NB4 (cell line): Measurements from ENCODE around the gene SETDB2.
A peak's percentile ranks its signal among the peaks of the same experiment; 100 is the strongest.

Experiments used
- DNase-seq: peaks from one replicate; pipeline ENCODE4 v3.0.0; 2010; ENCODE audit warnings: low read depth
- H3K4me3 ChIP-seq: one replicate; pipeline ENCODE4 v1.5.1; 2011; ENCODE audit warnings: mild to moderate bottlenecking, low read depth, low read length, moderate library complexity
- MYC ChIP-seq: IDR thresholded peaks from 2 replicates; pipeline ENCODE4 v1.6.1; 2011; ENCODE audit warnings: low read depth, low read length
- POLR2A ChIP-seq: IDR thresholded peaks from 2 replicates; pipeline ENCODE4 v1.6.1; 2011; ENCODE audit warnings: mild to moderate bottlenecking; ENCODE audit not compliant: insufficient read length; ENCODE audit errors: extremely low read depth
- TF ChIP-seq, protein P1 (sequence below): IDR thresholded peaks from one replicate; pipeline ENCODE4 v1.5.1; 2012; ENCODE audit warnings: low read depth, low read length
- TF ChIP-seq, protein P2 (sequence below): IDR thresholded peaks from 2 replicates; pipeline ENCODE4 v1.6.1; 2011; ENCODE audit warnings: low read depth, low read length

The SETDB2 gene

DNA sequence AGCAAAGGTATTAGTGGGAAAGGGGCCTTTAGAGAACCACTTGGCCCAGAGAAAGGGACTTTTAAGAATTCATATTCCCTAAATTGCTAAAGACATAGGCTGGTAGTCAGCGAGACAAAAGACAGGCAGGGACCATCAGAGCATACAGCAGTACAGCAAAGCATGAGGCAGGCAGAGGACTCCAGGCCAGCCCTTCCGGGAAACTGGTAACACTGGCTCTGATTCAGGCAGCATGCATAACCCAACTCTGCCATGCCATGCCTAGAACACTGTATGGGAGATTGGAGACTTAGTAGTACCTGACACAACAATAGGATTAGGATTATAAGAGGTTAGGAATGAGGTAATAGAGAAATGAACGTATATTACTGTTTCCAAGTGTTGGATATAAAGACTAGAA lies 35.1 kb upstream of the SETDB2 start:
- TF ChIP-seq MYC (no peak), POLR2A (no peak)
- TF ChIP-seq, protein P1, sequence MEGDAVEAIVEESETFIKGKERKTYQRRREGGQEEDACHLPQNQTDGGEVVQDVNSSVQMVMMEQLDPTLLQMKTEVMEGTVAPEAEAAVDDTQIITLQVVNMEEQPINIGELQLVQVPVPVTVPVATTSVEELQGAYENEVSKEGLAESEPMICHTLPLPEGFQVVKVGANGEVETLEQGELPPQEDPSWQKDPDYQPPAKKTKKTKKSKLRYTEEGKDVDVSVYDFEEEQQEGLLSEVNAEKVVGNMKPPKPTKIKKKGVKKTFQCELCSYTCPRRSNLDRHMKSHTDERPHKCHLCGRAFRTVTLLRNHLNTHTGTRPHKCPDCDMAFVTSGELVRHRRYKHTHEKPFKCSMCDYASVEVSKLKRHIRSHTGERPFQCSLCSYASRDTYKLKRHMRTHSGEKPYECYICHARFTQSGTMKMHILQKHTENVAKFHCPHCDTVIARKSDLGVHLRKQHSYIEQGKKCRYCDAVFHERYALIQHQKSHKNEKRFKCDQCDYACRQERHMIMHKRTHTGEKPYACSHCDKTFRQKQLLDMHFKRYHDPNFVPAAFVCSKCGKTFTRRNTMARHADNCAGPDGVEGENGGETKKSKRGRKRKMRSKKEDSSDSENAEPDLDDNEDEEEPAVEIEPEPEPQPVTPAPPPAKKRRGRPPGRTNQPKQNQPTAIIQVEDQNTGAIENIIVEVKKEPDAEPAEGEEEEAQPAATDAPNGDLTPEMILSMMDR = no peak
- TF ChIP-seq, protein P2, sequence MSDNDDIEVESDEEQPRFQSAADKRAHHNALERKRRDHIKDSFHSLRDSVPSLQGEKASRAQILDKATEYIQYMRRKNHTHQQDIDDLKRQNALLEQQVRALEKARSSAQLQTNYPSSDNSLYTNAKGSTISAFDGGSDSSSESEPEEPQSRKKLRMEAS = no peak
- no peak overlapping the region for H3K4me3 ChIP-seq
- no peak for DNase-seq

DNA sequence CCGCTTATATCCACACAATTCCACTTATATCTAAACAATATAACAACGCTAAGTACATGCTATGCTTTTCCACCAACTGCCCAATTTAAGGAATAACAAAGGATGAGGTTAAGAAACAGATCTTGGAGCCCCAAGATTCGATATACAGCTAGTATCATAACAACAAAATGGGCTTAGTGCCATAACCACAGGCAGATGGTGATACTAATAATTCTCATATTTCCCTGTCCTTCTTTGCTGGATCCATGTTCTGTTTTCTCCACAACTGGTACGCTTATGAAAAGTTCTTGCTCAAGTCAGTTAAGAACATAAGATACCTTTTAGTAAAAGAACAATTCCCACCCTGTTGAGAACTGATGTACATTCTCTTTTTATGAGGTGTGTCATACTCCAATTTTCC lies 34.1 kb upstream of the SETDB2 start:
- TF ChIP-seq, protein P2 = no peak
- TF ChIP-seq POLR2A (no peak), MYC (no peak)
- TF ChIP-seq, protein P1 = no peak

DNA sequence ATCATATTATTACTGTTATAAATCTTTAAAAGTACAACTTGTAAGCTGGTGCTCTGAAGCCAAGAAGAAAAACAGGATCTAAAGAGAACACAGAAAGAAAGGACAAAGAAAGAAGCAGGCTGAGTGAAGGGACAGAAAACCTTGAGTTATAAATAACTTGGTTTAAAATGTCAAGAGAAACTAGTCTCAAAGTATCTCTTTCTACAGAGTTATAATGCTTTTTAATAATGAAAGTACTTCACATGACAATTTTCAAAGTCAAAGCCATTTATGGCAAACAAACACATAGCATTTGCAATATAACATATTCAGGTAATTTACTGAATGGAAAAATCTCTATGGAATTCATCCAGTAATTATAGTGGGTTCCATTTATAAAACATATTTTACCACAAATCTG lies 33.6 kb upstream of the SETDB2 start:
- H3K4me3 ChIP-seq = no peak overlapping the region
- DNase-seq = no peak
- no peak for TF ChIP-seq POLR2A

More for the DNA sequence above, 34.1 kb upstream of the SETDB2 start:
- no peak for DNase-seq
- H3K4me3 ChIP-seq = no peak overlapping the region

DNA sequence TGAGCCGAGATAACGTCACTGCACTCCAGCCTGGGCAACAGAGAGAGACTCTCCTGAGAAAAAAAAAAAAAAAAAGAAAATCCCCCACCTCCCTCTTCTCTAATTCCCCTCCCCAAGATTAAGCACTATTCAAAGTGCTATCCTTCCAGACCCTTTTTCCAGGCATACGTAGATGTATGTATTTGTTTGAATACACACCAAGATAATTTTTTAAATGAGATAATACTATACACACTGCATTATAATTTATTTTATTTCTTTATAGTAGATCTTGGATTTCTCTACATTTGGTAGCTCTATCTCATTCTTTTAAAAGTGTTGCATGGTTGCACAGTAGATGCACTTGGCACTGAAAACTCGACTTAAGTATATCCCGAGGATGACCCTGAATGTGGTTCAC lies 32.7 kb upstream of the SETDB2 start:
- TF ChIP-seq, protein P1 = no peak
- TF ChIP-seq, protein P2 = no peak
- no peak overlapping the region for H3K4me3 ChIP-seq
- DNase-seq = no peak

DNA sequence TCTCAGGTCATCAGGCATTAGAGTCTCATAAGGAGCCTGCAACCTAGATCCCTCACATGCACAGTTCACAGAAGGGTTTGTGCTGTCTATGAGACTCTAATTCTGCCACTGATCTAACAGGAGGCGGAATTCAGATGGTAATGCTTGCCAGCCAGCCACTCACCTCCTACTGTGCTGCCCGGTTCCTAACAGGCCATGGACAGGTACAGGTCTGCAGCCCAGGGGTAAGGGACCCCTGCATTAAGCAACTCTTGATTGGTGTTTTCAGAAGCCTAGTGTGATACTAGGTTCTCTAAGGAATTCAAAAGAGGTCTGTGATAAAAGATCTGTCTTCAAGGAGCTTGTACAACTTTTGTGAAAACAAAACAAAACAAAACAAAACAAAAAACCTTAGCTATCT lies 31.3 kb upstream of the SETDB2 start:
- TF ChIP-seq, protein P1 = no peak
- TF ChIP-seq POLR2A (no peak), MYC (no peak)
- TF ChIP-seq, protein P2 = no peak

DNA sequence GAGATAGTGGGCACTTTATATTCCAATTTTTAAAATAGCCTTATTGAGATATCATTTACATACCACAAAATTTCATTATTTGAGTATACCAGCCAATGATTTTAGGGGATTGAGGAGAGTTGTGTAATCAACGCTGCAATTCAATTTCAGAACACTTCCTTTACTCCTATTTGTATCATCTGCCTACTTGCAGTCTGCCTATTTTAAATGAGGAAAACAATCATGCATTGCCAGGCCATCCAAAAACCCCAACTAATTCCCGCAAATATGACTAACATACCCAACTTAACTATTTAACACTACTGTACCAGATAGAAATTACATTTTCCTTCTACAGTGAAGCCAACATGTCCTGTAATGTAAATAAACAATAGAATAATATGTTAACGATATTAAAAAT lies 26.9 kb upstream of the SETDB2 start:
- DNase-seq = peak; percentile 30
- TF ChIP-seq POLR2A (no peak), MYC (no peak)
- TF ChIP-seq, protein P2 = no peak
- TF ChIP-seq, protein P1 = no peak
- no peak overlapping the region for H3K4me3 ChIP-seq

More for the DNA sequence above, 31.3 kb upstream of the SETDB2 start:
- no peak for DNase-seq
- H3K4me3 ChIP-seq = no peak overlapping the region
